GM21423 (cell line): ENCODE data around the gene TMEM132A.

ENCODE experiments used
- ATAC-seq: cut with Tn5 transposase; IDR thresholded peaks from one replicate; pipeline ENCODE4 v1.9.1; 2021; ENCODE audit warnings: mild to moderate bottlenecking, moderate library complexity; ENCODE audit not compliant: unreplicated experiment

TMEM132A gene

GRCh38 chr11:60984636-60985035, 60.4 kb downstream of the TMEM132A start:
- ATAC-seq: no peak

- no peak for ATAC-seq
These were observed 61.2 kb downstream of the TMEM132A start for GRCh38 chr11:60985501-60985900.

- no peak for ATAC-seq
These were observed 62.0 kb downstream of the TMEM132A start for GRCh38 chr11:60985991-60986915.
